Measurements from ENCODE around the gene ID3.

Gene ID3

GRCh38 chr1:23567629-23567995, 8.3 kb upstream of the ID3 start:
- no peak for FAIRE-seq
- DNase-seq (ENCODE audit: insufficient read length, low spot score), result no peak

GRCh38 chr1:23566304-23566703, 7.0 kb upstream of the ID3 start:
- no peak for DNase-seq (ENCODE audit: insufficient read length, low spot score)
- FAIRE-seq, result no peak

DNA sequence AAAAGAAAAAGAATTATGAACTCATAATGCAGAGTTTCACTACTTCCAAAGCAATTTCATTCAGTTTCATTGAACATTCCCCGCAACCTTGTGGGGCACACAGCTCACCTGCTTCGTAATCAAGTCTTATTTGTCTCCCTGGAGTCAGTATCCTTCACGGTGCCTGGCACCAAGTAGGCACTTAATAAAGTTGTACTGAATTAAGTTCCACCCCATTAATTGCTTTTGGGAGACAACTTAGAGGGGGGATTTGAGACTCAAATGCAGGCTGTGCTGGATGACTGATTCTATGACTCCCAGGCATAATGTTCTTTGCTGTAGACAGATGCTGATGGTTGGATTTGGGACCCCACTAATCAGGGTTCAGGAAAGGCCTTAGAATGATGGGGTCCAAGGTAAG, 6.5 kb upstream of the ID3 start:
- DNase-seq (ENCODE audit: insufficient read length, low spot score) (no peak), FAIRE-seq (no peak)

DNA sequence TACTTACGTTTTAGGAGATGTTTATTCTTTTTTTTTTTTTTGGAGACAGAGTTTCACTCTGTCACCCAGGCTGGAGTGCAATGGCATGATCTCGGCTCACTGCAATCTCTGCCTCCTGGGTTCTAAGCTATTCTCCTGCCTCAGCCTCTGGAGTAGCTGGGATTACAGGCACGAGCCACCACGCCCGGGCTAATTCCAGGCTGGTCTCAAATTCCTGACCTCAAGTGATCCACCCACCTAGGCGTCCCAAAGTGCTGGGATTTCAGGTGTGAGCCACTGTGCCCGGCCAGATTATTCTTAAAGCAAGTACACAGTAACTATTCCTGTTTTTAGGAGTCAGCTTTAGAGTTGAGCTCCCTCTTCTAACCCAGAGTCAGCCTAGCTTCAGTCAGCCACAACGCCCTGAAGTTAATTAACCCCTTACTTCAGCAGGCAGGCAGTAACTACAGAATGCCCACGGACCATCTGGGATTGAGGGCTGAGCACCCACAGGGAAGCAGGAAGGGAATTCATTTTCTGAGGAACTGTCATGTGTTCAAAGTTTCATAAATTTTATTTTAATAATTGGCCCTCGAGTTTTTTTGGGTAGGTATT, 5.3 kb upstream of the ID3 start:
- FAIRE-seq (no peak), DNase-seq (ENCODE audit: insufficient read length, low spot score) (no peak)

DNA sequence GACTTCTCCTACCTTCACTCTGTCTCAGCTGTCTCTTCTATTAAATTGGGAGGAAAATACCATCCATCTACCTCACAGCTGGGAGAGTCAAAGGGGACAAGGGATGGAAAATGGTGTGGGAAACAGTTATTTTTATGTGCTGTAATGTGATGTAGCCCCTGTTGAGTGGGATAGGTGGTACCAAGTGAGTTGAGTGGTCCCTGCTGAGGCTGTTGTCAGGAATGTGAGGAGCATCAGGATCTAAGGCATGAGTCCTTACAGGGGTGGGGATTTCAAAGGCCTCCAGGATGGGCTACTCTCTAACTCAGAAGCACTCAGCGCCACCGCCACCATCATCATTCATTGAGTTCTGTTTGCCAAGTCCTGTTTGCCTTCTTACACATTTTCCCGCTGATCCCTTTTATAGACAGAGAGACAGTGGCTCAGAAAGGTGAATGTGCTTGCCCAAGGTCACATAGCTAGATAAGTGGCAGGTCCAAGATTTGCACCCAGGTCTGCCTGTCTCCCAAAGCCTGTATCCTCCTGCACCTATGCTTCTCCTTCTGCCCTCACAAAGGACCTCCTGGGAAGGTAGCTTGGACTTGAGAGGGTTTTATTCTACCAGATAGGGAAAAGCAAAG, 4.6 kb upstream of the ID3 start:
- no peak for FAIRE-seq
- no peak for DNase-seq (ENCODE audit: insufficient read length, low spot score)

- FAIRE-seq, result no peak
- no peak for DNase-seq (ENCODE audit: insufficient read length, low spot score)
Measured at GRCh38 chr1:23563003-23563402, 3.7 kb upstream of the ID3 start.

DNA sequence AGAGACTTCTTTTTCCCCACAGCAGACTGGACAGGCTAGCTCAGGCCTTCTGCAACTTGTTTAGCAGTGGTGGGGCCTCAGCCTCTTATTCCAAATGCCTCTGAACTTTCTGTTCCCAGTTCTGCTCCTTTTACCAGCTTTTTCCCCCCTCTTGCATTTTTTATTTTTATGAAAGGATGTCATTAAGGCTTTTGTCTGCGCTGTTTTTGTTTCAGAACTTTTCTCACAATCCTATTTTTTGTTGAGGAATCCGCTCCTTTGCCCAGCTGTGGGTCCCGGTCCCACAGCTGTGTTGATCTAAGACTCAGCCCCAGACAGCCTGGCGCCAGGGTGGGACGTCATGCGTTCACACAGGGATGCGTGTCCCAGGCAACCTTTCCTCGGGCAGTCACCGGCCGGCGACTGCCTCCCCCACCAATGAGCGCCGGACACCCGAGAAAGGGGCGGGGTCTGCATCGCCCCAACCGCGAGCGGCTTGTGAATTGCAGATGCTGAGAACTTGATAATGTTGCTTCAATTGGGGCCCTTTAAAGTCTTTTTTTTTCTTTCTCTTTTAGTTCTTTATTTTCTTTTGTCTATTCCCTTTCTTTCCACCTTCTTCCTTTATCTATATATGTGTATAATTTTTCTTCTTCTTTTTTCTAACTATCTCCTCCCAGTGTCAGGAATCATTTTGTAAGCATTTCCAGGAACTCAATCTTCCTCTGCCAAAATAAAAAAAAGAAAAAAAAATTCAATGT, 3.0 kb upstream of the ID3 start:
- no peak for FAIRE-seq

DNA sequence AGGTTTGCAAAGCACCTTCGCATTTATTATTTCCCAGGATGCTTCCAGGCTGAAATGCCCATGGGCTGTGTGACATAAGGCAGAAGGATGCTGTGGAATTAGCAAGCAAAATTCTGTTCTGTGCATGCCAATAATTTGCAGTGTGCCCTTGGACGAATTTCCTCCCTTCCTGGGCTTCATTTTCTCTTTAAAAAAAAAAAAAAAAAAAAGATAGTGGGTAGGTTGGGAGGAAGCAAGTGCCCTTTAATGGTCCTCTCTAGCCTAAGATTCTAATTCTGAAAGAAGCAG, 2.5 kb upstream of the ID3 start:
- DNase-seq (ENCODE audit: insufficient read length, low spot score) (no peak), FAIRE-seq (no peak)

More for the DNA sequence above, 3.0 kb upstream of the ID3 start:
- no peak for DNase-seq (ENCODE audit: insufficient read length, low spot score)

GRCh38 chr1:23561076-23561812, 1.9 kb upstream of the ID3 start:
- FAIRE-seq, result no peak

GRCh38 chr1:23559985-23560741, 862 bp upstream of the ID3 start:
- FAIRE-seq (no peak), DNase-seq (ENCODE audit: insufficient read length, low spot score) (no peak)

More at GRCh38 chr1:23561076-23561812, 1.9 kb upstream of the ID3 start:
- DNase-seq (ENCODE audit: insufficient read length, low spot score), result no peak

DNA sequence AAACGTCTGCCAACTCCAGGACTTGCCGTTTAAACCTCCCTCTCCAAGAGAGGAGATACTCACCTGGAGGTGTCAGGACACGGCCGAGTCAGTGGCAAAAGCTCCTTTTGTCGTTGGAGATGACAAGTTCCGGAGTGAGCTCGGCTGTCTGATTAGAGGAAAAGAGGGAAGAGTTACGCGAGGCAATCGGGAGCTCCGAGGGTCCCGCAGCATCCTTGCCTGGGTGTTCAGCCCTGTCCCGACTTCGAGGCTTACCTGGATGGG, 497 bp downstream of the ID3 start:
- DNase-seq (ENCODE audit: insufficient read length, low spot score) (no peak), FAIRE-seq (no peak)

DNA sequence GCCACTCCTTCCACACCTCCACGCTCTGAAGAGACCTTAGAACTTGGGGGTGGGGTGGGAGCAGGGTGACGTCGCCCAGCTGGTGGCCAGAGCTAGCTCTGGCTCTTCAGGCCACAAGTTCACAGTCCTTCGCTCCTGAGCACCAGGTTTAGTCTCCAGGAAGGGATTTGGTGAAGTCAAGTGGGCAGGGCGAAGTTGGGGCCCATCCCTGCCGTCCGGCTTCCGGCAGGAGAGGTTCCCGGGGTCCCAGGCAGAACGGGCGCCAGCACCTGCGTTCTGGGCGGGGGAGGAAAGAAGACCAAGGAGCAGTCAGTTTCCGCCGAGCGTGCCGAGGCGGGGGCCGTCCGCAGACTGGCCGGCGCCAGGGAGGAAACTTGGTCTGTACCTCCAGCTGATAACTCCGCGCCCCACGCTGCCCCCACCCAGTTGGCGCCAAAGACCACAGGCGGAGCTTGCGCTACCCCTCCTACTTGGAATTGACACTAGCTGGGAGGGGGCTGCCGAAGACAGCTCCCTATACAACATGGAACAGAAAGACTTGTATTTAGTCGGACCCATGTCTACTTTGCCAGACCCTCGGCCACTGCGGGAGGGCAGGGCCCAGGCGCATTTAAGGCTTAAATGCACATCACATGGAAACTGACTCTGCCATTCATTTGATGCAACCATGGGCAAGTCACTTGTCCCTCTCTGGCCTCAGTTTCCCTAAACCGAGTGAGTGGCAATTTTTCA, 995 bp downstream of the ID3 start:
- DNase-seq (ENCODE audit: insufficient read length, low spot score), result no peak
- no peak for FAIRE-seq

- FAIRE-seq (no peak), DNase-seq (ENCODE audit: insufficient read length, low spot score) (no peak)
Measured at GRCh38 chr1:23557471-23558124, 1.7 kb downstream of the ID3 start.

- no peak for DNase-seq (ENCODE audit: insufficient read length, low spot score)
- FAIRE-seq, result no peak
Measured at GRCh38 chr1:23556635-23557470, 2.4 kb downstream of the ID3 start.

- FAIRE-seq (no peak), DNase-seq (ENCODE audit: insufficient read length, low spot score) (no peak)
Measured at GRCh38 chr1:23555986-23556634, 3.2 kb downstream of the ID3 start.

- no peak for FAIRE-seq
Measured at GRCh38 chr1:23555270-23555985, 3.9 kb downstream of the ID3 start.

DNA sequence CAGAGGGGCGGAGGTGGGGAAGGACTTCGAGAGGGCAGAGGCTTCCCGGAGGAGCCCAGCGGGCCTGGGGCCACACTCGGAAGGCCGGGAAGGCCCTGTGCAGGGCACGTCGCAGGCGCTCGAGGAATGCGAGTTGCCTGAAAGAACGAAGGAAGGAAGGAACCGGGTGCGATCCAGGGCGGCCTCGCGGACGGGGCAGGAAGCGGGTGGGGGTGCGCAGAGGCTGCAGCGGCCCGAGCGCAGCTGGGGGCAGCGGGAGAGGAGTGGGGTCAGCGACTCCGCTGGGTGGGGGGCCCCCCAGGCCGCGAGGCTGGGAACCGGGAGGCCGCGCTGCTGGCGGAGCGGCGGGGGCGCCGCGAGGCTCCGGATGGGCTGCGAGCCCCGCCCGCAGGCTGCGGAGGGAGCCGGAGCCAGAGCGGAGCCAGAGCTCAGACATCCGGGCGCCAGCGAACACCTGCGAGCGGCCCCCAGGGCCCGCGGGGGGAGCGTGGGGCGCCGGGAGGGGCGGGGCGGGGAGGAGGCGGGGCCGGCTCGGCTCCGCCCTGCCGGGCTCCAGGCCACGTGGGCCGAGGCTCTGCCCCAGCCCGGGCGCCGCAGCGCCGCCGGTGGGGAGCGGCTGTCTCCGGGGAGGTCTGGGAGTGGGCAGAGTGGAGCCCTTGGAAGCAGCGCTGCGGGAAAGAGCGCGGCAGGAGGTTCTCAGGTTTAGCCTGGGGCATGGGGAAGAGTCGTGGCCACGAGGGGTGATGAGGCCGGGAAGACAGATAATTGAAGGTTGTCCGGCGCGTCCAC, 4.6 kb downstream of the ID3 start:
- FAIRE-seq, result peak; percentile 33
- peak; percentile 77 for DNase-seq (ENCODE audit: insufficient read length, low spot score)

More at GRCh38 chr1:23555270-23555985, 3.9 kb downstream of the ID3 start:
- no peak for DNase-seq (ENCODE audit: insufficient read length, low spot score)

Measured in GM19239 (cell line).